ENCODE data around the gene FAM193B. TPM values are rescaled to one million over a fixed set of nuclear protein-coding genes. Genes with fewer than 3 reads are reported as not detected.

The FAM193B gene
- polyA plus RNA-seq, 1 of the 3 experiments (the other 2 are of a cell fraction): 48.1 TPM

GRCh38 chr5:177524941-177525655, 29.3 kb downstream of the FAM193B start:
- H3K4me1 ChIP-seq (ENCODE audit: control insufficient read depth in 1 of 2, insufficient read depth in 2 of 2, low read depth in 1 of 2, low read length in 1 of 2): peaks cover 0 to 12% of the 10 kb centered on the region in 2 experiments; a peak in 1 of 4 replicates
- H3K4me2 ChIP-seq: no peak overlapping the region
- H3K79me2 ChIP-seq (ENCODE audit: insufficient read depth): 0 out of 2 replicates have a peak, but pooled peaks cover 7% of the 10 kb centered on the region
- TF ChIP-seq FOXM1 (IDR thresholded peaks at IDR 0.05; ENCODE audit: low read depth): no peak
- TF ChIP-seq, protein P1, sequence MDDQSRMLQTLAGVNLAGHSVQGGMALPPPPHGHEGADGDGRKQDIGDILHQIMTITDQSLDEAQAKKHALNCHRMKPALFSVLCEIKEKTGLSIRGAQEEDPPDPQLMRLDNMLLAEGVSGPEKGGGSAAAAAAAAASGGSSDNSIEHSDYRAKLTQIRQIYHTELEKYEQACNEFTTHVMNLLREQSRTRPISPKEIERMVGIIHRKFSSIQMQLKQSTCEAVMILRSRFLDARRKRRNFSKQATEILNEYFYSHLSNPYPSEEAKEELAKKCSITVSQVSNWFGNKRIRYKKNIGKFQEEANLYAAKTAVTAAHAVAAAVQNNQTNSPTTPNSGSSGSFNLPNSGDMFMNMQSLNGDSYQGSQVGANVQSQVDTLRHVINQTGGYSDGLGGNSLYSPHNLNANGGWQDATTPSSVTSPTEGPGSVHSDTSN (IDR thresholded peaks at IDR 0.05): no peak
- no peak for TF ChIP-seq SIN3A (IDR thresholded peaks at IDR 0.05; ENCODE audit: borderline replicate concordance, low read depth, low read length)
- no peak for TF ChIP-seq MXI1 (IDR thresholded peaks at IDR 0.05; ENCODE audit: low read depth, low read length)
- TF ChIP-seq YY1 (IDR thresholded peaks at IDR 0.05; ENCODE audit: low read depth): no peak
- no peak for TF ChIP-seq MEF2A (IDR thresholded peaks at IDR 0.05; ENCODE audit: borderline replicate concordance, low read depth)
- no peak for TF ChIP-seq RXRA (IDR thresholded peaks at IDR 0.05; ENCODE audit: borderline replicate concordance, low read depth)
- no peak for TF ChIP-seq EP300 (IDR thresholded peaks at IDR 0.05; ENCODE audit: borderline replicate concordance in 1 of 2, low read depth in 1 of 2, low read length in 1 of 2)
- TF ChIP-seq GABPA (IDR thresholded peaks at IDR 0.05; ENCODE audit: low read depth): no peak
- no peak for TF ChIP-seq EZH2phosphoT487 (IDR thresholded peaks at IDR 0.05; ENCODE audit: borderline replicate concordance, low read depth)
- no peak for TF ChIP-seq TAF1 (IDR thresholded peaks at IDR 0.05; ENCODE audit: borderline replicate concordance, low read depth, low read length)
- TF ChIP-seq REST (IDR thresholded peaks at IDR 0.05; ENCODE audit: low read depth, low read length): no peak
- TF ChIP-seq, protein P2, sequence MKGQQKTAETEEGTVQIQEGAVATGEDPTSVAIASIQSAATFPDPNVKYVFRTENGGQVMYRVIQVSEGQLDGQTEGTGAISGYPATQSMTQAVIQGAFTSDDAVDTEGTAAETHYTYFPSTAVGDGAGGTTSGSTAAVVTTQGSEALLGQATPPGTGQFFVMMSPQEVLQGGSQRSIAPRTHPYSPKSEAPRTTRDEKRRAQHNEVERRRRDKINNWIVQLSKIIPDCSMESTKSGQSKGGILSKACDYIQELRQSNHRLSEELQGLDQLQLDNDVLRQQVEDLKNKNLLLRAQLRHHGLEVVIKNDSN (IDR thresholded peaks at IDR 0.05; ENCODE audit: borderline replicate concordance, low read depth): no peak
- no peak for TF ChIP-seq GATA2 (CRISPR knock-in tag; IDR thresholded peaks at IDR 0.05)
- no peak for TF ChIP-seq RFX5 (IDR thresholded peaks at IDR 0.05; ENCODE audit: low read length)
- TF ChIP-seq POLR2AphosphoS5 (IDR thresholded peaks at IDR 0.05; ENCODE audit: low read depth, low read length): no peak
- no peak for TF ChIP-seq CHD2 (IDR thresholded peaks at IDR 0.05; ENCODE audit: low read length, partially characterized antibody)
- POLR2A ChIA-PET: no interaction called here
- no peak overlapping the region for H2AFZ ChIP-seq (ENCODE audit: low read depth)
- H3K9ac ChIP-seq: no peak overlapping the region
- 92% methylated on average over 10 of the region's 10 CpGs for WGBS (ENCODE audit: low lambda C conversion rate)
- no peaks in the 10 kb centered on the region for H3K9me2 ChIP-seq
- no peaks in the 10 kb centered on the region for H3K9me3 ChIP-seq
- H3K27ac ChIP-seq (ENCODE audit: low read depth in 2 of 2, low read length in 1 of 2): no peak overlapping the region
- peaks cover 23 to 88% of the 10 kb centered on the region in 2 experiments for H3K36me3 ChIP-seq (replicated peaks in 1 of 2; ENCODE audit: control insufficient read depth in 1 of 2, insufficient read depth in 2 of 2, low read length in 1 of 2)
- no peaks in the 10 kb centered on the region for H4K20me1 ChIP-seq (ENCODE audit: insufficient read depth)
- no peak for DNase-seq
- no peaks in the 10 kb centered on the region for H3F3A ChIP-seq (replicated peaks; ENCODE audit: insufficient read depth)
- no peaks in the 10 kb centered on the region for H3K27me3 ChIP-seq (ENCODE audit: insufficient read depth)
- no peak overlapping the region for H3K4me3 ChIP-seq (ENCODE audit: low read depth in 2 of 2, low read length in 1 of 2)
- CTCF ChIA-PET: interaction anchor here (0.9 to 1.2 kb wide), 3 partner anchors 8 to 34 kb away, joined by 3 read pairs; partner anchors contain the start of gene DDX41
